Sigmoid colon (tissue), 7 donors: Measurements from ENCODE around the gene NEK4. TPM values are rescaled to one million over a fixed set of nuclear protein-coding genes. Genes with fewer than 3 reads are reported as not detected.

Experiments
- DNase-seq: peaks from one replicate; pipeline ENCODE4 v3.0.0-alpha.2; 2019
- H3K27ac ChIP-seq, 4 donors: fragments of 200-600 bp; sonication (generic); one replicate each; pipeline ENCODE4 v1.5.1; 2016 to 2019; ENCODE audit warnings: mild to moderate bottlenecking in 1 of 4
- H3K27me3 ChIP-seq, 3 donors: fragments of 200-600 bp; sonication (generic); one replicate each; pipeline ENCODE4 v1.5.1; 2019; ENCODE audit warnings: mild to moderate bottlenecking in 1 of 3
- H3K36me3 ChIP-seq, 4 donors: fragments of 200-600 bp; sonication (generic); one replicate each; pipeline ENCODE4 v1.5.1; 2016 to 2019
- H3K4me1 ChIP-seq, 4 donors: fragments of 200-600 bp; sonication (generic); one replicate each; pipeline ENCODE4 v1.5.1; 2017 to 2019
- H3K4me3 ChIP-seq, 4 donors: fragments of 200-600 bp; sonication (generic); one replicate each; pipeline ENCODE4 v1.5.1; 2017 to 2019; ENCODE audit warnings: mild to moderate bottlenecking in 2 of 4, moderate library complexity in 1 of 4
- H3K9me3 ChIP-seq, 4 donors: fragments of 200-600 bp in 3 of 4; sonication (generic) in 3 of 4; one replicate each; pipeline versions ENCODE4 v1.5.1 to v1.6.1; 2013 to 2019
- EP300 ChIP-seq, 4 donors: sonication (generic); formaldehyde crosslinking; IDR thresholded peaks; one replicate each; pipeline ENCODE4 v1.6.1; 2017; ENCODE audit warnings: antibody characterized with exemption in 4 of 4
- POLR2A ChIP-seq, 2 donors: fragments of 450-650 bp; IDR thresholded peaks; one replicate each; pipeline ENCODE4 v1.6.1; 2016; ENCODE audit warnings: antibody characterized with exemption in 2 of 2, mild to moderate bottlenecking in 2 of 2, moderate library complexity in 2 of 2
- POLR2AphosphoS5 ChIP-seq, 4 donors: sonication (generic); formaldehyde crosslinking; IDR thresholded peaks; one replicate each; pipeline ENCODE4 v1.6.1; 2017; ENCODE audit warnings: antibody characterized with exemption in 4 of 4
- WGBS, 2 donors: extraction: QIAGEN DNeasy Blood & Tissue Kit; methylation state at CpG; one replicate each; pipeline ENCODE4 v1.1.7; 2013; 5-methylcytosine and 5-hydroxymethylcytosine counted together
- intact Hi-C: fragments of 100-400 bp; cut with DNase I; formaldehyde crosslinking; loops from one replicate; pipeline ENCODE4 v1.15.1; 2023
- polyA plus RNA-seq, 3 donors: library from polyadenylated mRNA; stranded (reverse); fragments of 200-250 nt; gene quantifications; one replicate each; pipeline ENCODE4 v1.2.3, GENCODE V29; 2013
- total RNA-seq, 4 donors: library from RNA; depleted of rRNA; stranded (reverse); fragments of >200 nt; gene quantifications; one replicate each; pipeline ENCODE4 v1.1.0, GENCODE V29; 2016
- TF ChIP-seq, protein P1 (sequence below), 4 experiments: fragments of 450-650 bp in 3 of 4; fragments of 200-600 bp in 1 of 4; IDR thresholded peaks; one replicate each; pipeline ENCODE4 v1.5.1; 2016 to 2019; ENCODE audit warnings: antibody characterized with exemption in 4 of 4, mild to moderate bottlenecking in 3 of 4, moderate library complexity in 2 of 4
- donor health status: healthy with polysubstance abuse.
- donor health status: Bipolar disorder and iron deficiency.
- donor health status: healthy.

Gene NEK4
- total RNA-seq (10 to 100 TPM; 17.1 to 19.4 (median 19.0) TPM), polyA plus RNA-seq (10 to 100 TPM in 2 of 3 donors, 1 to 10 TPM in 1; 7.4 to 11.4 (median 10.7) TPM)

DNA sequence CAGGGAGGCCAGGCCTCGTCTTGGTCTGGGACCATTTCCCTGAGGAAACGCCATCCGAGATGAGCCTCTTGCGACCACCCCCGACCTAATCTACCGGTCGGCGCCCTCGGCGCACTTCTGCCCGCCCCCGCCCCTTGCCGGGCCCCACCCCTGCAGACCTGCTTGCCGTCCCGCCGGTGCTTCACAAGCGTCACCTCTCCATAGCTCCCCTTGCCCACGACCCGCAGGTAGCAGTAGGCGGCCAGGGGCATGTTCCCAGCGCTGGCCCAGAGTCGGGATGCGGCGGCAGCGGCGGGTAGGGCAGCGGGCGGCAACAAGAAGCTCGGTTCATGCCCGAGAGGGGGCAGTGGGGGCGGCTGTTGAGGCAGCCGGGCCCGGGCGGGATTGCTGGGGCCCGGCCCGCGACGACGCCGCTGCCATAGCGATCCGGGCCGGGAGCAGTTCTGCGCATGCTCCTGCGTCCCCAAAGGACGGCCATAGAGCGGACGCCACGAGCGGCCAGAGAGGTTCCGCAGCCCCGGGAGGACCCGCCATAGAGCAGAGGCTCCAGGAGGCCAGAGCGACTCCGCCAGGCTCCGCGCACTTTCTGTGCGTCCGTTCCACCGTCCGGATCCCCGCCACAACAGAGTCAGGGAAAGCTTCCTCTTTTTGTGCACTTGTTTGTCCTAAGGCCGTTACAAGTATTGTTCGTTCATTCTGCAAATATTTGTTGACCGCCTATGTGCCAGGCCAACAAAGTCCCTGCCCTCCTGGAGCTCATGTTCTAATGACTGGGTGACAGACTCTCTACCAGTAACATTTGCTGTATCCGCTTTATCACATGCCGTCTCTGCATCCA lies at the start of gene NEK4:
NEK4 (minus strand) TSS at position 445 of the 838 bp plus-strand sequence; CDS start at position 251, 194 bp downstream.
- Histone ChIP-seq H3K27me3 (no peaks in the 10 kb centered on the region), H3K4me1 (peaks cover 0 to 20% (median 15%) of the 10 kb centered on the region in 4 donors), H3K9me3 (no peaks in the 10 kb centered on the region), H3K36me3 (peaks cover 0 to 23% (median 8%) of the 10 kb centered on the region in 4 donors), H3K27ac (peak within 1 kb of the TSS; percentile 69 to 80 (median 78)), H3K4me3 (peak within 1 kb of the TSS; percentile 75 to 94 (median 83))
- DNase-seq, result peak; percentile 95
- intact Hi-C loops, result loop anchor here (2.0 to 10.0 kb wide), 3 partner anchors 77 to 164 kb away; partner anchors contain the start of gene STIMATE
- no peak for TF ChIP-seq EP300 (IDR thresholded peaks at IDR 0.05)
- TF ChIP-seq POLR2AphosphoS5 (IDR thresholded peaks at IDR 0.05), result peak in 3 of 4 donors; percentile 76 to 87 (median 83)
- peak; percentile 44 to 52 for TF ChIP-seq POLR2A (IDR thresholded peaks at IDR 0.05)
- TF ChIP-seq, protein P1, sequence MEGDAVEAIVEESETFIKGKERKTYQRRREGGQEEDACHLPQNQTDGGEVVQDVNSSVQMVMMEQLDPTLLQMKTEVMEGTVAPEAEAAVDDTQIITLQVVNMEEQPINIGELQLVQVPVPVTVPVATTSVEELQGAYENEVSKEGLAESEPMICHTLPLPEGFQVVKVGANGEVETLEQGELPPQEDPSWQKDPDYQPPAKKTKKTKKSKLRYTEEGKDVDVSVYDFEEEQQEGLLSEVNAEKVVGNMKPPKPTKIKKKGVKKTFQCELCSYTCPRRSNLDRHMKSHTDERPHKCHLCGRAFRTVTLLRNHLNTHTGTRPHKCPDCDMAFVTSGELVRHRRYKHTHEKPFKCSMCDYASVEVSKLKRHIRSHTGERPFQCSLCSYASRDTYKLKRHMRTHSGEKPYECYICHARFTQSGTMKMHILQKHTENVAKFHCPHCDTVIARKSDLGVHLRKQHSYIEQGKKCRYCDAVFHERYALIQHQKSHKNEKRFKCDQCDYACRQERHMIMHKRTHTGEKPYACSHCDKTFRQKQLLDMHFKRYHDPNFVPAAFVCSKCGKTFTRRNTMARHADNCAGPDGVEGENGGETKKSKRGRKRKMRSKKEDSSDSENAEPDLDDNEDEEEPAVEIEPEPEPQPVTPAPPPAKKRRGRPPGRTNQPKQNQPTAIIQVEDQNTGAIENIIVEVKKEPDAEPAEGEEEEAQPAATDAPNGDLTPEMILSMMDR (IDR thresholded peaks at IDR 0.05), result no peak
- 1% methylated on average over 67 of the region's 67 CpGs for WGBS, 2 donors

DNA sequence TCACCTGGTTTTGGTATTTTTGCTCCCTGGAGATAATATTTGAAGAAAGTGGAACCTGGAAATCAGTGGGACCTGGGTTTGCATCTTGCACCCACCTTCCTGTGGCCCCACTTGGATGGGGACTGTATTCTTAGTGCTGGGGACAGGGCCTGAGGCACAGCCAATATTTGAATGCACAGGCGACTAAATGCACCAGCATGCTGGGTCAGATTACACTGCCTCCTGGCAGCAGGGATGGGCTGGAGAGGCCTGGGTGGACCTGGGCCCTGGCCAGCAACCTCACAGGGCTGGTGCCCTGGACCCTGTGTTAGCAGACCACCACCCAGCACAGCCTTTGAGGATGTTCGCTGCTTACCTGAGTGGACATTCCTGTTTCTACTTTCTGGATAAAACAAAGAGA lies 49.2 kb upstream of the NEK4 start:
- Histone ChIP-seq H3K36me3 (peaks cover 0 to 13% (median 8%) of the 10 kb centered on the region in 4 donors), H3K4me1 (no peaks in the 10 kb centered on the region), H3K9me3 (no peaks in the 10 kb centered on the region), H3K4me3 (no peak overlapping the region), H3K27ac (no peak overlapping the region), H3K27me3 (no peaks in the 10 kb centered on the region)
- no peak for DNase-seq
- TF ChIP-seq, protein P1 (IDR thresholded peaks at IDR 0.05), result no peak
- TF ChIP-seq POLR2A (IDR thresholded peaks at IDR 0.05), result no peak
- TF ChIP-seq EP300 (IDR thresholded peaks at IDR 0.05), result no peak
- TF ChIP-seq POLR2AphosphoS5 (IDR thresholded peaks at IDR 0.05), result no peak
- 76 to 93% methylated on average over 2 of the region's 2 CpGs for WGBS, 2 donors
- intact Hi-C loops, result no loop called here

DNA sequence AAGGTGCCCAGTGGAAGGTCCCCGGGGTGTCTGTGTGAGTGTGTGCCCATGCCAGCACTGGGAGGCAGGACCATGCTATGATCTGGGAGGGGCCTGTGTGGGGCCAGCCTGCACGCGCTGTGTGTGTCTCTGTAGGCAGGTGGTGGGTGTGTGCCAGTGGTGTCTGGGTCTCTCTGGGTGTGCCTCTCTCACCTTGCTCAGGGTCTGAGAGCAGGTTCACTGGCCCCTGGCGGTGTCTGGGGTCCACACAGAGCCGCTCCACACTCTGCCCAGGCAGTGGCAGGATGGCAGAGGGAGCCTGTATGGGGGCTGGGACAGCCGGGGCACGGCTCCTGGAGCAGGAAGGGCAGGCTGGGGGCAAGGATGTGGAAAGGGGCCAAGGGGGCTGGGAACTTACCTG lies 47.1 kb upstream of the NEK4 start:
- TF ChIP-seq POLR2AphosphoS5 (IDR thresholded peaks at IDR 0.05), result no peak
- no peak for TF ChIP-seq POLR2A (IDR thresholded peaks at IDR 0.05)
- TF ChIP-seq EP300 (IDR thresholded peaks at IDR 0.05), result no peak
- TF ChIP-seq, protein P1 (IDR thresholded peaks at IDR 0.05), result no peak
- Histone ChIP-seq H3K27me3 (no peaks in the 10 kb centered on the region), H3K4me3 (no peak overlapping the region), H3K4me1 (no peaks in the 10 kb centered on the region), H3K27ac (no peak overlapping the region), H3K36me3 (peaks cover 0 to under 1% (median 0%) of the 10 kb centered on the region in 4 donors), H3K9me3 (no peaks in the 10 kb centered on the region)
- DNase-seq, result no peak
- WGBS, 2 donors, result 91 to 95% methylated on average over 7 of the region's 7 CpGs
- intact Hi-C loops, result no loop called here

DNA sequence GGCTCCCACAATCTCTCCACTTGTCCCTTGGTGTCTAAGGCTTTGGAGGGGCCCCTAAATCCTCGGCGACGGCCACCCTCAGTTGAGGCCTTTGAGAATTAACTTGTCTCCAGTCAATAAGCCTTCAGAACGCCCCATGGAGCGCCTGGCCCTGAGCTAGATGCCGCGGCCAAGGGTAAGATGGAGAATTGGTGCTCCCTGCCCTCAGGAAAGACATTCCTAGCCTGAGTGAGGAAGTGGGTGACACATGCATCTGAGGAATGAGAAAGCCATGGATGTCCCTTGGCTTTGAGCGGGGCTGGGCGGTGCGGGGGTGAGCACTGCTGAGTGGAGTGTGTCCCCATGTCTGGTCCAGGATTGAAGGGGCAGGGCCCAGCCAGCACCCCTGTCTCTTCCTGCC lies 46.5 kb upstream of the NEK4 start:
- 95% methylated on average over 10 of the region's 10 CpGs for WGBS, 2 donors
- no peaks in the 10 kb centered on the region for H3K9me3 ChIP-seq
- no peaks in the 10 kb centered on the region for H3K36me3 ChIP-seq
- TF ChIP-seq, protein P1 (IDR thresholded peaks at IDR 0.05), result no peak
- TF ChIP-seq EP300 (IDR thresholded peaks at IDR 0.05) (no peak), POLR2A (IDR thresholded peaks at IDR 0.05) (no peak), POLR2AphosphoS5 (IDR thresholded peaks at IDR 0.05) (no peak)
- no peak overlapping the region for H3K27ac ChIP-seq
- DNase-seq, result no peak
- no peak overlapping the region for H3K4me3 ChIP-seq
- H3K4me1 ChIP-seq, result no peaks in the 10 kb centered on the region
- intact Hi-C loops, result no loop called here
- no peaks in the 10 kb centered on the region for H3K27me3 ChIP-seq
